NB4 (cell line): ENCODE measurements around the gene ZMAT2.

ENCODE experiments used
- CTCF ChIP-seq: IDR thresholded peaks from one replicate; pipeline ENCODE4 v1.5.1; 2012; ENCODE audit warnings: low read depth, low read length
- POLR2A ChIP-seq: IDR thresholded peaks from 2 replicates; pipeline ENCODE4 v1.6.1; 2011; ENCODE audit warnings: mild to moderate bottlenecking; ENCODE audit not compliant: insufficient read length; ENCODE audit errors: extremely low read depth

GRCh38 chr5:140690376-140690932 is 9.8 kb upstream of the ZMAT2 start:
- TF ChIP-seq CTCF, result no peak
- TF ChIP-seq POLR2A, result no peak
